ENCODE results near the gene METTL25B. TPM values are rescaled to one million over a fixed set of nuclear protein-coding genes. Genes with fewer than 3 reads are reported as not detected.

The METTL25B gene
- total and polyA plus RNA-seq, 10 of the 15 experiments (the other 5 are each of a cell fraction or from before 2014, with no cell fraction given): 5.9 to 25.2 (median 13.5) TPM

DNA sequence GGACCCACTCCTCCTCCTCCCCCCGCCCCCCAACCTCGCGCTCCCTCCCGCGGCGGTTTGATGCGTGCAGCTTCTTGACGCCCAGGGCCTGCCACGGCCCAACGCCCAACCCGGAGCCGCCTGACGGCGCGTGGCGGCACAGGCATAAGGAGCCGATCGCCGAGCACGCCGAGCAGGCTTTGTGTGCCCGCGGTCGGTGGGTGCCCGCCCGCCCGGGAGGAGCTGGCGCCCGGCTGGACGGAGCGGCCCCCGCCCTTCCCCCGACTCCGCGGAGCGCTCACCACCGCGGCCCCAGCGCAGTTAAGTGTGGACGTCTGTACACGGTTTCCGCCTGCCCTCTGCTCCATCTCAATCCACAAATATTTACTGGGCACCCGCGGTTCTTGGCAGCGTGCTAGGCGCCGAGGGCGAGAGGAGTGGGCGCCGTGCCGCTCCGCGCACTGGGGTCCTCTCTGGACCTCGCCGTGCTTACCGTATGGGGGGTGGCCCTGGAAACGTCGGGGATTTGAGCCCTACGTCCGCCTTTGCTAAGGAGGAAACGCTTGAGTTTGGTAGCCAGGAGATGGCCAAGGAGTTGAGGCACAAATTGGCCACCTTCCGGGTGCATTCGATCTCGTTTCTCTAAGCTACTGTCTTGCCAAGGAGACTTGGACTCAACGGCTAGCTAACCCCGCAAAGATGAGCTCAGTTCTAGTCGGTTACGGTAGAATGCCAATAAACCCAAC lies 23.6 kb downstream of the METTL25B start (continued):
- TF ChIP-seq, protein P1, sequence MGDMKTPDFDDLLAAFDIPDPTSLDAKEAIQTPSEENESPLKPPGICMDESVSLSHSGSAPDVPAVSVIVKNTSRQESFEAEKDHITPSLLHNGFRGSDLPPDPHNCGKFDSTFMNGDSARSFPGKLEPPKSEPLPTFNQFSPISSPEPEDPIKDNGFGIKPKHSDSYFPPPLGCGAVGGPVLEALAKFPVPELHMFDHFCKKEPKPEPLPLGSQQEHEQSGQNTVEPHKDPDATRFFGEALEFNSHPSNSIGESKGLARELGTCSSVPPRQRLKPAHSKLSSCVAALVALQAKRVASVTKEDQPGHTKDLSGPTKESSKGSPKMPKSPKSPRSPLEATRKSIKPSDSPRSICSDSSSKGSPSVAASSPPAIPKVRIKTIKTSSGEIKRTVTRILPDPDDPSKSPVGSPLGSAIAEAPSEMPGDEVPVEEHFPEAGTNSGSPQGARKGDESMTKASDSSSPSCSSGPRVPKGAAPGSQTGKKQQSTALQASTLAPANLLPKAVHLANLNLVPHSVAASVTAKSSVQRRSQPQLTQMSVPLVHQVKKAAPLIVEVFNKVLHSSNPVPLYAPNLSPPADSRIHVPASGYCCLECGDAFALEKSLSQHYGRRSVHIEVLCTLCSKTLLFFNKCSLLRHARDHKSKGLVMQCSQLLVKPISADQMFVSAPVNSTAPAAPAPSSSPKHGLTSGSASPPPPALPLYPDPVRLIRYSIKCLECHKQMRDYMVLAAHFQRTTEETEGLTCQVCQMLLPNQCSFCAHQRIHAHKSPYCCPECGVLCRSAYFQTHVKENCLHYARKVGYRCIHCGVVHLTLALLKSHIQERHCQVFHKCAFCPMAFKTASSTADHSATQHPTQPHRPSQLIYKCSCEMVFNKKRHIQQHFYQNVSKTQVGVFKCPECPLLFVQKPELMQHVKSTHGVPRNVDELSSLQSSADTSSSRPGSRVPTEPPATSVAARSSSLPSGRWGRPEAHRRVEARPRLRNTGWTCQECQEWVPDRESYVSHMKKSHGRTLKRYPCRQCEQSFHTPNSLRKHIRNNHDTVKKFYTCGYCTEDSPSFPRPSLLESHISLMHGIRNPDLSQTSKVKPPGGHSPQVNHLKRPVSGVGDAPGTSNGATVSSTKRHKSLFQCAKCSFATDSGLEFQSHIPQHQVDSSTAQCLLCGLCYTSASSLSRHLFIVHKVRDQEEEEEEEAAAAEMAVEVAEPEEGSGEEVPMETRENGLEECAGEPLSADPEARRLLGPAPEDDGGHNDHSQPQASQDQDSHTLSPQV (IDR thresholded peaks at IDR 0.05): no peak; the same call in 1 of the 2 replicates
- TF ChIP-seq KLF5 (IDR thresholded peaks at IDR 0.05; ENCODE audit: partially characterized antibody) (peak; percentile 38), NR2F1 (conservative IDR thresholded peaks at IDR 0.05) (no peak), NFXL1 (IDR thresholded peaks at IDR 0.05; ENCODE audit: borderline replicate concordance) (peak; percentile 94), ZNF384 (IDR thresholded peaks at IDR 0.05; ENCODE audit: borderline replicate concordance, low read depth, low read length) (no peak), RB1 (IDR thresholded peaks at IDR 0.05; ENCODE audit: borderline replicate concordance) (peak; percentile 52; the same call in 1 of the 2 replicates), NFYB (IDR thresholded peaks at IDR 0.05; ENCODE audit: insufficient read depth, low read depth, low read length) (no peak), SPI1 (IDR thresholded peaks at IDR 0.05; ENCODE audit: borderline replicate concordance, insufficient read depth, low read depth, low read length) (no peak), ZNF207 (IDR thresholded peaks at IDR 0.05; ENCODE audit: borderline replicate concordance) (peak; percentile 67; the same call in 1 of the 2 replicates), PAX8 (IDR thresholded peaks at IDR 0.05) (no peak), RAD21 (IDR thresholded peaks at IDR 0.05; ENCODE audit: insufficient read depth, low read depth, low read length) (no peak)
- TF ChIP-seq, protein P2, sequence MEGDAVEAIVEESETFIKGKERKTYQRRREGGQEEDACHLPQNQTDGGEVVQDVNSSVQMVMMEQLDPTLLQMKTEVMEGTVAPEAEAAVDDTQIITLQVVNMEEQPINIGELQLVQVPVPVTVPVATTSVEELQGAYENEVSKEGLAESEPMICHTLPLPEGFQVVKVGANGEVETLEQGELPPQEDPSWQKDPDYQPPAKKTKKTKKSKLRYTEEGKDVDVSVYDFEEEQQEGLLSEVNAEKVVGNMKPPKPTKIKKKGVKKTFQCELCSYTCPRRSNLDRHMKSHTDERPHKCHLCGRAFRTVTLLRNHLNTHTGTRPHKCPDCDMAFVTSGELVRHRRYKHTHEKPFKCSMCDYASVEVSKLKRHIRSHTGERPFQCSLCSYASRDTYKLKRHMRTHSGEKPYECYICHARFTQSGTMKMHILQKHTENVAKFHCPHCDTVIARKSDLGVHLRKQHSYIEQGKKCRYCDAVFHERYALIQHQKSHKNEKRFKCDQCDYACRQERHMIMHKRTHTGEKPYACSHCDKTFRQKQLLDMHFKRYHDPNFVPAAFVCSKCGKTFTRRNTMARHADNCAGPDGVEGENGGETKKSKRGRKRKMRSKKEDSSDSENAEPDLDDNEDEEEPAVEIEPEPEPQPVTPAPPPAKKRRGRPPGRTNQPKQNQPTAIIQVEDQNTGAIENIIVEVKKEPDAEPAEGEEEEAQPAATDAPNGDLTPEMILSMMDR (IDR thresholded peaks at IDR 0.05 in 2 of 3, conservative IDR thresholded peaks at IDR 0.05 in 1 of 3; ENCODE audit: control insufficient read depth in 2 of 3, extremely low read depth in 1 of 3, insufficient read depth in 1 of 3, low read depth in 3 of 3, low read length in 3 of 3): 0 out of 6 replicates have a peak, but pooled peaks of 1 of the 3 experiments have one; percentile 3
- TF ChIP-seq, protein P3, sequence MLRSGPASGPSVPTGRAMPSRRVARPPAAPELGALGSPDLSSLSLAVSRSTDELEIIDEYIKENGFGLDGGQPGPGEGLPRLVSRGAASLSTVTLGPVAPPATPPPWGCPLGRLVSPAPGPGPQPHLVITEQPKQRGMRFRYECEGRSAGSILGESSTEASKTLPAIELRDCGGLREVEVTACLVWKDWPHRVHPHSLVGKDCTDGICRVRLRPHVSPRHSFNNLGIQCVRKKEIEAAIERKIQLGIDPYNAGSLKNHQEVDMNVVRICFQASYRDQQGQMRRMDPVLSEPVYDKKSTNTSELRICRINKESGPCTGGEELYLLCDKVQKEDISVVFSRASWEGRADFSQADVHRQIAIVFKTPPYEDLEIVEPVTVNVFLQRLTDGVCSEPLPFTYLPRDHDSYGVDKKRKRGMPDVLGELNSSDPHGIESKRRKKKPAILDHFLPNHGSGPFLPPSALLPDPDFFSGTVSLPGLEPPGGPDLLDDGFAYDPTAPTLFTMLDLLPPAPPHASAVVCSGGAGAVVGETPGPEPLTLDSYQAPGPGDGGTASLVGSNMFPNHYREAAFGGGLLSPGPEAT (IDR thresholded peaks at IDR 0.05; ENCODE audit: low read depth): peak; percentile 87
- TF ChIP-seq, protein P4, sequence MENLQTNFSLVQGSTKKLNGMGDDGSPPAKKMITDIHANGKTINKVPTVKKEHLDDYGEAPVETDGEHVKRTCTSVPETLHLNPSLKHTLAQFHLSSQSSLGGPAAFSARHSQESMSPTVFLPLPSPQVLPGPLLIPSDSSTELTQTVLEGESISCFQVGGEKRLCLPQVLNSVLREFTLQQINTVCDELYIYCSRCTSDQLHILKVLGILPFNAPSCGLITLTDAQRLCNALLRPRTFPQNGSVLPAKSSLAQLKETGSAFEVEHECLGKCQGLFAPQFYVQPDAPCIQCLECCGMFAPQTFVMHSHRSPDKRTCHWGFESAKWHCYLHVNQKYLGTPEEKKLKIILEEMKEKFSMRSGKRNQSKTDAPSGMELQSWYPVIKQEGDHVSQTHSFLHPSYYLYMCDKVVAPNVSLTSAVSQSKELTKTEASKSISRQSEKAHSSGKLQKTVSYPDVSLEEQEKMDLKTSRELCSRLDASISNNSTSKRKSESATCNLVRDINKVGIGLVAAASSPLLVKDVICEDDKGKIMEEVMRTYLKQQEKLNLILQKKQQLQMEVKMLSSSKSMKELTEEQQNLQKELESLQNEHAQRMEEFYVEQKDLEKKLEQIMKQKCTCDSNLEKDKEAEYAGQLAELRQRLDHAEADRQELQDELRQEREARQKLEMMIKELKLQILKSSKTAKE (IDR thresholded peaks at IDR 0.05; ENCODE audit: low read depth, poor library complexity, severe bottlenecking): no peak
- TF ChIP-seq, protein P5, sequence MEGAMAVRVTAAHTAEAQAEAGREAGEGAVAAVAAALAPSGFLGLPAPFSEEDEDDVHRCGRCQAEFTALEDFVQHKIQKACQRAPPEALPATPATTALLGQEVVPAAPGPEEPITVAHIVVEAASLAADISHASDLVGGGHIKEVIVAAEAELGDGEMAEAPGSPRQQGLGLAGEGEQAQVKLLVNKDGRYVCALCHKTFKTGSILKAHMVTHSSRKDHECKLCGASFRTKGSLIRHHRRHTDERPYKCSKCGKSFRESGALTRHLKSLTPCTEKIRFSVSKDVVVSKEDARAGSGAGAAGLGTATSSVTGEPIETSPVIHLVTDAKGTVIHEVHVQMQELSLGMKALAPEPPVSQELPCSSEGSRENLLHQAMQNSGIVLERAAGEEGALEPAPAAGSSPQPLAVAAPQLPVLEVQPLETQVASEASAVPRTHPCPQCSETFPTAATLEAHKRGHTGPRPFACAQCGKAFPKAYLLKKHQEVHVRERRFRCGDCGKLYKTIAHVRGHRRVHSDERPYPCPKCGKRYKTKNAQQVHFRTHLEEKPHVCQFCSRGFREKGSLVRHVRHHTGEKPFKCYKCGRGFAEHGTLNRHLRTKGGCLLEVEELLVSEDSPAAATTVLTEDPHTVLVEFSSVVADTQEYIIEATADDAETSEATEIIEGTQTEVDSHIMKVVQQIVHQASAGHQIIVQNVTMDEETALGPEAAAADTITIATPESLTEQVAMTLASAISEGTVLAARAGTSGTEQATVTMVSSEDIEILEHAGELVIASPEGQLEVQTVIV (IDR thresholded peaks at IDR 0.05; ENCODE audit: borderline replicate concordance, partially characterized antibody): peak; percentile 68

Data from GM12878 (cell line).